GM12873 (cell line): ENCODE results near the gene TRAM2.

Source experiments
- TF ChIP-seq, protein P1 (sequence below): IDR thresholded peaks from 2 replicates; pipeline ENCODE4 v1.5.1; 2012; ENCODE audit warnings: low read depth, mild to moderate bottlenecking, moderate library complexity, low read length, control low read depth; ENCODE audit not compliant: insufficient read depth; ENCODE audit errors: missing control alignments

Gene TRAM2

GRCh38 chr6:52546678-52547077 lies 30.2 kb downstream of the TRAM2 start:
- TF ChIP-seq, protein P1, sequence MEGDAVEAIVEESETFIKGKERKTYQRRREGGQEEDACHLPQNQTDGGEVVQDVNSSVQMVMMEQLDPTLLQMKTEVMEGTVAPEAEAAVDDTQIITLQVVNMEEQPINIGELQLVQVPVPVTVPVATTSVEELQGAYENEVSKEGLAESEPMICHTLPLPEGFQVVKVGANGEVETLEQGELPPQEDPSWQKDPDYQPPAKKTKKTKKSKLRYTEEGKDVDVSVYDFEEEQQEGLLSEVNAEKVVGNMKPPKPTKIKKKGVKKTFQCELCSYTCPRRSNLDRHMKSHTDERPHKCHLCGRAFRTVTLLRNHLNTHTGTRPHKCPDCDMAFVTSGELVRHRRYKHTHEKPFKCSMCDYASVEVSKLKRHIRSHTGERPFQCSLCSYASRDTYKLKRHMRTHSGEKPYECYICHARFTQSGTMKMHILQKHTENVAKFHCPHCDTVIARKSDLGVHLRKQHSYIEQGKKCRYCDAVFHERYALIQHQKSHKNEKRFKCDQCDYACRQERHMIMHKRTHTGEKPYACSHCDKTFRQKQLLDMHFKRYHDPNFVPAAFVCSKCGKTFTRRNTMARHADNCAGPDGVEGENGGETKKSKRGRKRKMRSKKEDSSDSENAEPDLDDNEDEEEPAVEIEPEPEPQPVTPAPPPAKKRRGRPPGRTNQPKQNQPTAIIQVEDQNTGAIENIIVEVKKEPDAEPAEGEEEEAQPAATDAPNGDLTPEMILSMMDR: no peak

- TF ChIP-seq, protein P1: no peak
Observed at GRCh38 chr6:52546192-52546591, 30.7 kb downstream of the TRAM2 start.

DNA sequence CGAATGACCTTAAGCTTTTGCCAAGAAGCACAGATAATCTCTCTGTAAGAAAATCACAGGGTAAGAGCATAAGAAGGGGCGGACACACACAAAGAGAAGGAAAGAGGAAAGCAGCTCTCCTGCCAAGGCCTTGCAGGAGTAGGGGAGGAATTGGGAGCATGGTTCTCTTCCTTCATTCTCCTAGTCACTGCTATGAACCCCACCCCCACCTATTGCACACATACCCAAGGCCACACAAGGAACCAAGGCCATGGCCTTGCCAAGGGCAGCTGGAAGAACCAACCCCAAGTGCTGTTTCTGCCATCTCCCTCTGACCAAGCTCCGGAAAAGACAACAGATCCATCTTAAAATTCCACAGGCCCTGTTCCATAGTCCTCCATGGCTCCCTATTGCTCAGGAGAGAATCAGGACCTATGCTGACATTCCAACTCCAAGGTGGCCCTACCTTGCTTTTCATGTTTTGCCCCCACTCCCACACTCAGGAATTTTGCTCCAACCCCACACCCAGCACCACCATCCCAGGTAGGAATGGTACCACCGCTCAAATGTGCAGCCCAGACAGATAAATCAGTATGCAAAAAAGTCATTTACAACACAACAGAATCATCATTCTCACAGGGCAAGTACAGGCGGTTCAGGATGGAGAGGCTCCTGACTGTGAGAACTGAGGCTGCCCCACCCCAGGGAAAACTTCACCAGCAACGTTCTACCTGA lies 31.3 kb downstream of the TRAM2 start:
- TF ChIP-seq, protein P1: no peak

DNA sequence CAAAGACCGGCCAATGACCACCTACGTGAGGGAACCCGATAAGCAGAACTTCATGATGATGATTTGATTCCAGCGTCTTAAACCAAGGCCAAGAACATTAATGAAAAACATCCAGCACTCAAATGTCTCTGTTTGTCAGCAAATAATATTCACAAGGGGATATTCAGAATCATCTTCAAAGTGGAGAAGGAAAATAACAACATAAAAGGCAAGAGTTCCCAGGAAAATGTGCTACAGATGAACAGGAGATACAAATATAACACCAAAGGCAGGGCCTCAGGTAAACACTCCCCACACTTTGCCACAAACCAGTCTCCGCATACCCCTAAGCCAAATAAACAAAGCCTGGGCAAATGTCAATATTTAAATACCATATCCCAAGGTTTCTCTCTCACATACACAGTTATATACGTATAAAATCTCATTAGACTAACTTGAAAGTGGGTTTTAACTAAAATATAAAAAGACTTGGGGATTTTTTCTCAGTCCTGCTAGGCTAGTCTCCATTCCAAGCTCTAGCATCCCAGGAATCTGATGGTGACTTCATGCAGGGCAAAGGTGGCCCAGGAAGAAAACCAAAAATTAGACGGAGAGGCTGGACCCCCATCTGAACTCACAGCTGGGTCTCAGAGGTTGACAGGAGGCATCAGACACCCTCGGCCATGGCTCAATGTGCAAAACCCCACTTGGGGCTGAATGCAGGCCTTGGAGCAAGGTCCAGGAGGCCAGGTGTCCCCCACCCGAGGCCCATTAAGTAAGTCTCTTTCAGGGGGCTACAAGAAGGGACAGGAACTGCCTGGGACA lies 32.1 kb downstream of the TRAM2 start:
- TF ChIP-seq, protein P1: no peak

DNA sequence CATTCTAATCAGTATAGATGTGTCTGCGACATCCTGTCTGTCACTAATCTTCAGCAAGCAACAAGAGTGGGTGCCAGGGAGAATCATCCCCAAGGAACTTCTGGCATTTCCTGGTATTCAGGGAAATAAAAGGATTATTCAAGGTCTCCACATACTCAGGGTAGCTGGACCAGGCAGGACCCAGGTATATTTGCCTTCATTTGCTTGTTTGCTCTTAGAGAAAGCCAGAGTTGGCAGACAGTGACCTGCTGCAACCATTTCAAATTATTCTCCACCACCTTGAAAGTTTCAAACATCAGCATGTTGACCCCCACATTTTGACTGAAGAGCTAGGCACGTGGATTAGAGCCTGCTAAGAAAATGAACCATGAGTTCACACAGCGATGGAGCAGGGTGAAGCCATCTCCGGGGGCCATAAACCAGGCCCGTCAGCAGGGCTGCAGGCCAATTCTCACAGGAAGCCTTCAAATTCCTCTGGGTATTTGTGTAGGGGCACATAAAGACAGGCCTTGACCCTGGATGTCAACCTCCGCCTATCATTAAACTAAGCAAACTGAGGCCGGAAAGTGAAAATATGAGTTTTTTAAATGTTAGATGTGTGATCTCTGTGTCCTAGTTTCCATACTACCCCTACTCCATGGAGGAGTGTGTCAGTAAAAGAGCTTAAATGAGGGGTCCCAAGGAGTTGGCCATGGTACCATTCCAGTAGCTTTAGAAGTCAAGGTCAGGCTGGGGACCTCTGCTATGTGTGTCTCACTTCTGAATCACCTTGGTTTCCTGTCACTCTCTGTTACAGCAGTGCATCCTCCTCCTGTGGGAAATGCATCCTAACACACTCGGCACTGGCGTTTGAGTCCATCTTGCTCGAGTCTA lies 32.9 kb downstream of the TRAM2 start:
- TF ChIP-seq, protein P1: no peak

DNA sequence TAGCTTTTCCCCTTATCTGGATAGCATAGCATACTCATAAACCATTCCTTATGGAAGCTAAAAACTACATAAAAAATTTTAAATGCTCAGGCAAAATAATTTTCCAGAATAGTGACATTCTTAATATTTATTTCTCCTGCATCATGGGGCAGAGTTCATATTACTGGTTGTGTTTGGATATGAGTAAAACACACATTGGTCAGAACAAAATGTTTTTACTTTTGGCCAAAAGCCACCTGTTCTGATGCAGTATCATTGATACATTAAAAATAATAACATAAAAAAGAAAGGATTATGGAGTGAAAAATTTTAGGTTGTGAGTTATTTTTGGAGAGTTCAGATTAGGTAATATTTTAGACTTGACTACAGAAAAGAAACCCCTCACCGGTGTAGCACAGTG lies 33.6 kb downstream of the TRAM2 start:
- TF ChIP-seq, protein P1: no peak

- TF ChIP-seq, protein P1: no peak
Observed at GRCh38 chr6:52541135-52541534, 35.7 kb downstream of the TRAM2 start.
